ENCODE data around the gene PNN. TPM values are rescaled to one million over a fixed set of nuclear protein-coding genes. Genes with fewer than 3 reads are reported as not detected.

The PNN gene
- total RNA-seq, 1 experiment from 2014 or later = 167 TPM

- TF ChIP-seq CTCF (conservative IDR thresholded peaks at IDR 0.05) = no peak
- Histone ChIP-seq H2BK5ac (ENCODE audit: insufficient read length, low read length) (no peak overlapping the region), H3K27ac (ENCODE audit: insufficient read length, low read depth, low read length) (no peak overlapping the region), H3K4me2 (ENCODE audit: insufficient read depth, insufficient read length, low read length) (peak overlapping the region; percentile 37), H3K27me3 (ENCODE audit: insufficient read depth, low read length) (no peaks in the 10 kb centered on the region), H2BK15ac (ENCODE audit: low read depth, low read length) (no peak overlapping the region), H2BK12ac (ENCODE audit: insufficient read length, low read depth, low read length) (no peak overlapping the region), H4K8ac (replicated peaks; ENCODE audit: insufficient read length, low read depth, low read length) (no peak overlapping the region), H3K4me1 (ENCODE audit: insufficient read depth, low read length) (no peaks in the 10 kb centered on the region), H3K9me3 (ENCODE audit: control insufficient read depth, low read depth, low read length) (no peaks in the 10 kb centered on the region), H3K18ac (ENCODE audit: insufficient read length, low read depth, low read length) (no peak overlapping the region), H4K91ac (ENCODE audit: insufficient read length, low read depth, low read length) (no peak overlapping the region), H2AFZ (ENCODE audit: low read length) (no peak overlapping the region), H3K9ac (ENCODE audit: extremely low read depth, insufficient read length, low read length) (no peak overlapping the region), H3K79me1 (ENCODE audit: insufficient read depth, low read depth, low read length, poor library complexity, severe bottlenecking) (no peaks in the 10 kb centered on the region), H3K23ac (ENCODE audit: insufficient read length, low read depth, low read length) (no peak overlapping the region), H2AK5ac (ENCODE audit: insufficient read length, low read length) (no peak overlapping the region), H2BK120ac (ENCODE audit: low read depth, low read length, poor library complexity, severe bottlenecking) (no peak overlapping the region), H3K14ac (ENCODE audit: insufficient read depth, low read length) (no peak overlapping the region), H3K56ac (ENCODE audit: insufficient read length, low read depth, low read length) (no peak overlapping the region), H3K23me2 (ENCODE audit: insufficient read length, low read depth, low read length, poor library complexity, severe bottlenecking) (peaks cover 9% of the 10 kb centered on the region), H3K79me2 (ENCODE audit: insufficient read depth, low read length) (no peaks in the 10 kb centered on the region), H3K4ac (ENCODE audit: low read depth, low read length) (no peak overlapping the region), H4K20me1 (ENCODE audit: control insufficient read depth, insufficient read depth, insufficient read length) (no peaks in the 10 kb centered on the region), H4K5ac (ENCODE audit: insufficient read length, low read depth, low read length) (no peak overlapping the region), H2BK20ac (ENCODE audit: low read depth, low read length, poor library complexity, severe bottlenecking) (no peak overlapping the region), H3T11ph (ENCODE audit: low read length) (no peak overlapping the region)
- Mint-ChIP-seq H3K27me3 (ENCODE audit: low read depth) (no peaks in the 10 kb centered on the region; the same call in 1 of the 2 replicates), H3K9me3 (no peaks in the 10 kb centered on the region), H3K4me1 (peaks cover 16 to 17% of the 10 kb centered on the region in 2 experiments), H3K27ac (no peak overlapping the region; a peak in 2 of 7 replicates), H3K4me3 (peak overlapping the region; percentile 84 to 89), H3K36me3 (ENCODE audit: insufficient read depth in 1 of 3, low read depth in 3 of 3) (peaks cover 0 to 10% (median 3%) of the 10 kb centered on the region in 3 experiments; a peak in 4 of 7 replicates)
- WGBS (ENCODE audit: extremely low coverage, insufficient read length, low lambda C conversion rate) = 100% methylated on average over 2 of the region's 4 CpGs
- DNase-seq = no peak
These were observed 6.5 kb upstream of the PNN start for GRCh38 chr14:39168591-39168990.

Data from H9 (cell line).